GM19395 (cell line): ENCODE data around the gene IQGAP3.
"Not testable (repeated sequence)": the region's sequence is repeated elsewhere in the genome, so short reads cannot be mapped to it uniquely, and the experiment has no call there.

Experiments used
- ATAC-seq: cut with Tn5 transposase; IDR thresholded peaks from one replicate; pipeline ENCODE4 v1.9.1; 2021; ENCODE audit warnings: mild to moderate bottlenecking, moderate library complexity; ENCODE audit not compliant: unreplicated experiment

IQGAP3 gene

DNA sequence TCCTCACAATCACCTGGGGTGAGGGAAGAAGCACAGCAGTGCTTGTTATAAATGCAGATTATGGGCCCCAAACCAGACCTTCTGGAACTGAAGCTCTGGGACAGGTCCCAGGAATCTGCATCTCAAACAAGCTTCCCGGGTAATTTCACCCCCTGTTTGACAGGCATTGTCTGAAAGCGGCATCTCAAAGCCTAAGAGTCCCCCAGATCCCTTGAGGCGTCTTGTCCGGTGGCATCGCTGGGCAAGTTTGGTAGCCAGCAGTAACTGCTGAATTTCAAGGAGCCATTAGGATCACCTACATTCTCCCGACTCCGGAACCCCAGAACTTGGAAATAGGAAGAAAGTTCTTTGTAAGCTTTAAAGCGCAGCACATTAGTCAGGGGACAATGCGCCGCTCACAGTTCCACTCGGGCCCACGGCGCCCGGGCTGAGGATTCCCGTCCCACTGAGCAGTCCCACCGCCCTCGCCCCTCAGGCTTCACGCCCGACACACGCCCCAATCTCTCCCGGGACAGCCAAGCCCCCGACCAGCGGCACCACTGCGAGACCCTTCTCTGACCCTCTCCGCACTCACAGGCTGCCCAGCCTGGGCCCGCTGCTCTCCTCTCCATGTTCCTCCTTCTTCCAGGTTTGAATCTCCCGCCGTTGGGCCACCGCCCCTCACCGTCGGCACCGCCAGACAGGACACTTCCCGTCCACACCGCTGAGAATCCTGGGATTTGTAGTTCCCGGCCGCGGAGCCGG, at the start of gene IQGAP3:
TSS of gene IQGAP3 (minus strand) at position 647 of the 744 bp plus-strand sequence. CDS start at position 611, 36 bp downstream.
- peak; percentile 84 for ATAC-seq

DNA sequence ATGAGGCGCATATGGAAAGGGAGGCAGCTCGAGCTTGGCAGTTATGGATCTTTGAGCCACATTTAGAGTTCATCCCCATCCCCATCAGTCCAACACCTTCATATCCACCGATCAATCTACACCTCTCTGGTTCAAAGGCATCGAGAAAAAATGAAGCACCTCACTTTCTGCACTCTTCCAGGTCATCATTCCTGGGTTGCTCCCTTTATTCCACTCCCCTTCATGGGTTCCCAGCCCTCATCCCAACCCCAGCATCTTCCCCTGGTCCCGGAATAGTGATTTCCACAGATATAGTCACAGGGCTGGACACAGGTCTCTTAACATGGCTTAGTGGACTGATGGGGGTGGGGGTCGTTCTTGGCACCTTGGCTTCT, 47.2 kb upstream of the IQGAP3 start:
- no peak for ATAC-seq

DNA sequence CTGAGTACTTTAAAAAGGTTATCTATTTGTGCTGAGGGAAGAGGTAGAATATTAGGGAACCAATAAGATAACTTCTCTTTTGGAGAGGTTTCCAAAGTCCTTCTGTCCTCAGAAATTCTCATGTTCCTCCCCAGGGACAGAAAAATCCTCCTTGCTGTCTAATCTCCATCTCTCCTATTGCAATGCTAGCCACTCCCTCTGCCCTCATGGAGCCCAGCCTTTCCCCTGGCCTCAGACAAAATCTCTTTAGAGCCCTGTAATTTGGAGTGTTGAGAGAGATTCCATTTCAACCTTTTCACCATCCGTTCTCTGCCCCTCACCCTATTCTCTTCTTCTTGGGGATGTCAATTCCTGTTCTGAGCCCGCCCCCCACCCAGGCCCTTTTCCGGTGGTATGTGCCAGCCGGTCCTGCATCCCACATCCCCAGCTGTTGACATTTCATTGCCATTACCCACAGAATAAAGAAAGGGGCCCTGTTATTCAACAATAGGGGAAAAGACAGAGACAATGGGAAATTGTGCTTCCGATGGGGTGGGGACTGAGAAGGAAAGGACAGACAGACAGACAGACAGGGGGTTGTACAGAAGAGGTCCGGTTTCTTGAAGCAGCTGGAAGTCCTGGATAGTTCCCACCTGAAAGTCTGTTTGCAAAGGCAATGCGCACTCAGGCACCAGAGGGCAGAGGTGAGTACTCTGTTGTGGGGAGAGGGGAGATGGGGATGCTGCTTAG, 46.7 kb upstream of the IQGAP3 start, which contains the start of gene HAPLN2:
TSS of gene HAPLN2 (plus strand) at position 563 of the 729 bp plus-strand sequence. CDS start 4,076 bp downstream, outside the sequence.
- no peak for ATAC-seq

GRCh38 chr1:156616463-156616862, 44.1 kb upstream of the IQGAP3 start:
- ATAC-seq = no peak

- no peak for ATAC-seq
Measured at GRCh38 chr1:156615946-156616345, 43.6 kb upstream of the IQGAP3 start.

- ATAC-seq = no peak
Measured at GRCh38 chr1:156612666-156613065, 40.3 kb upstream of the IQGAP3 start.

GRCh38 chr1:156610072-156610471, 37.7 kb upstream of the IQGAP3 start:
- not testable (repeated sequence) for ATAC-seq

DNA sequence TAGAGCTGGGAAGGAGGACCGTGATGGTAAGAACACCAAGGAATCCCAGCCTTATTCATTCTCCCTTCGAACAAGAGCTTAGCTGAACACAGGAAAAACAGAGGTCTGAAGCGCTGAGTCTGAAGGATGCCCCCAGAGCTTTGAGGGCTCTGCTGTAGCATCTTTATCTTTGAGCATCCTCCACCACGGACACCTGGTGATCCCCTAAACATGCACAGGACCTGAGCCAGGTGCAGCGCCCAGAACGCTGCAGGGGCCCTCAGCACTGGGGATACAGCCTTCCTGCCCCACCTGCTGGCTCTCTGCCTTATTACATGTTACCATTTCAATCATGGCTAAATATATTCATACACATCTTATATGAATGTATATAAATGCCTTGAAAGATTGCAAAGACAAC, 36.6 kb upstream of the IQGAP3 start:
- no peak for ATAC-seq

DNA sequence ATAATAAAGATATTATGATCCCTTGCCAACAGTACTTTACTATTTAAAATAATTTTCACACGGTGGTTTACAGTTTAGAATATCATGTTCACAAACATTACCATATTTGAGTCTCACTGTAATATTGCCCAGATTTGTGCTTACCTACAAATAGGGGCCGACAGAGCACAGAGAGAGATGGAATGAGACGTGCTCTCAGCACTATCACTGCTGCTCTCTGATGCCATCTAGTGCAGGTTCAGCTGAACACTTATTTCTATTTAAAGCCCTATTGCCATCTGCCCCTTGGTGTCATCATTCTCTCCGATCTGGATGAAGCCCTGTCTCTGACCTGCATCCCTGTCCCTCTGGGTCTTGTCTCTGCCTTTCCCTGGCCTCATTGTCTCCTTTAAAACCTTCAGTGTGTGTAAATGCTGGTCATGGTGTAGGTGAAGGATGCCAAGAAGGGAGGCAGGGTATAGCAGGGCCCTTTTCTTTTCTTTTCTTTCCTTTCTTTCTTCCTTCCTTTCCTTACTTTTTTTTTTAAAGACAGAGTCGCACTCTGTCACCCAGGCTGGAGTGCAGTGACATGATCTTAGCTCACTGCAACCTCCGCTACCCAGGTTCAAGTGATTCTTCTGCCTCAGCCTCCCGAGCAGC, 35.8 kb upstream of the IQGAP3 start:
- no peak for ATAC-seq

GRCh38 chr1:156607344-156607743, 35.0 kb upstream of the IQGAP3 start:
- ATAC-seq = not testable (repeated sequence)

- ATAC-seq = no peak
Measured at GRCh38 chr1:156602557-156602993, 30.2 kb upstream of the IQGAP3 start.

DNA sequence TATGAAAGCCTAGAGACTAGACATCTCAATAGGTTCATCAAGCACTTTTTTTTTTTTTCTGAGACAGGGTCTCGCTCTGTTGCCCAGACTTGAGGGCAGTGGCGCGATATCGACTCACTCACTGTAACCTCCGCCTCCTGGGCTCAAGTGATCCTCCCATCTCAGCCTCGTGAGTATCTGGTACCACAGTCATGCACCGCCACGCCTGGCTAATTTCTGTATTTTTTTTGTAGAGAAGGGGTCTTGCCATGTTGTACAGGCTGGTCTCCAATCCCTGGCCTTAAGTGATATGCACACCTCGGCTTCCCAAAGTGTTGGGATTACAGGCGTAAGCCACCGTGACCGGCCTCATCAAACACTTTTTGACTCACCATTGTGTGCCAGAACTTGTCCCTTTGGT, 29.5 kb upstream of the IQGAP3 start:
- peak; percentile 21 for ATAC-seq

GRCh38 chr1:156601122-156601830, 28.9 kb upstream of the IQGAP3 start, which contains the start of gene GPATCH4:
Gene GPATCH4 (minus strand): TSS chr1:156601479.
- ATAC-seq = peak; percentile 66

DNA sequence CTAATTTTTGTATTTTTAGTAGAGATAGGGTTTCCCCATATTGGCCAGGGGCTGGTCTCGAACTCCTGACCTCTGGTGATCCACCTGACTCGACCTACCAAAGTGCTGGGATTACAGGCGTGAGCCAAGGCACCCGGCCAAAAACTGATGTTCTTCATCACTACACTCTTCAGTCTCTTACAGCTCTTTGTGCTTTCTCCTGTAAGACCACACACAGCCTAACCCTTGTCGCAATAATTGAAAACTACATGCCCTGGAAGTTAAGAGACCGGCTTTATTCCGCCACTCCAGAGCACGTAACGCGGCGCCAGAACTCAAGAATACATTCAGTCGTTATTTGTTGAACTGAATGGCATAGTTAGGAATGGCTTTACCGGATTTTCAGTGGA, 28.4 kb upstream of the IQGAP3 start:
- ATAC-seq = no peak

DNA sequence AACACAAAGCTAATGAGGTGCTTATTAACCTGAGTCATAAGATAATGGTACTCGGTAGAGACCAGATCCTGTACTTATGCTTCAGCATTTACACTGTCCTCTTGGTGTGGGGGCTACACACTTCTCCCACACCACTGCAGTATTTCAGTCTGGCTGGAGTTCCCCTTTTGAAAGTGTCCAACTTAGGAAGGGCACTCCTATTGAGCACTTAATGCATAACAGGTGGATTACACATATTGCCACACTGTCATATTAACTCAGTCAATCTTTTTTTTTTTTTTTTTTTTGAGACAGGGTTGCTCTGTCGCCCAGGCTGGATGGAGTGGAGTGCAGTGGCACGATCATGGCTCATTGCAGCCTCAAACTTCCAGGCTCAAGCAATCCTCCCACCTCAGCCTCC, 27.4 kb upstream of the IQGAP3 start:
- ATAC-seq = no peak

DNA sequence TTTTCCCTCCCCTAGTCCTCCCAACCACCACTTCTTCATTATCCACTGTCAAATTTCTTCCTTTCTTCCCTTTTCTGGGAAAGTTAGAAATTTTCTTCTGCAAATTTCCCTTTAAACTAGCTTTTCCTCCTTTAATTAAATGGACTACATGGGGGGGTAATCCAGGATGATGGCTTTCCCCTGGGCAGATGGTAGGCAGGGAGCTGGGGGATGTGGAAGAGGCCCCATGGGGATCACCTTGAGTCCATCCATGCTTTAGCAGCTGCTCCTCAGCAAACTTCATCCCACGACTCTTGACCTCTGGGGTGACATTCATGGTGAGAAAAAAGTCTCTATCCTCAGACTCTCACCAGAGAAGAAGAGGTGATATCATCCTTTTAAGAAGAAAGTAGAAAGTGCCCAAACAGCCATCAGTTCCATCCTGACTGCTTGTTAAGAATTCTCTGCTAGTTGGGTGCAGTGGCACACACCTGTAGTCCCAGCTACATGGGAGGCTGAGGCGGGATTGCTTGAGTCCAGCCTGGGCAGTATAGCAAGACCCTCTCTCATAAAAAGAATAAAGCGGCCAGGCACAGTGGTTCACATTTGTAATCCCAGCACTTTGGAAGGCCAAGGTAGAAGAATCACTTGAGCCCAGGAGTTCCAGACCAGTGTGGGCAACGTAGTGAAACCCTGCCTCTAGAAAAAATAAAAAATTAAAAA, 26.5 kb upstream of the IQGAP3 start:
- ATAC-seq = no peak

DNA sequence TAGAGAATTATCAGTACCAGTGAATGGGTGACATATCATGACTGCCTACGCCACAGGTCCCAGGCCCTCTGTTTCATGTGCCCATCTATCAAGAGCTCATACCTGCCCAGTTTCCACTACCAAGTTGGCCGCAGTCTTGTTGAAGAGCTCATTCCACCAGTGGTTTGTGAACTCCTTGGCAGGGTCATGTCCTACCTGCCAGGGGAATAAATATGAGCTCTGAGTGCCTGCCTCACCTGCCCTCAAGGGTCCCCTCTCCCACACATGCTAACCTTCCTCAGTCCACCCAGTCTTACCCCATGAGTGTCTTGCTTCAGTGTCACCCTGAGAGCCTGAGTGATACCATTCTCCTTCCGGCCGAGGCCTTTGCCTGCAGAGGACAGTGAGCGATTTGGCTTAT, 25.8 kb upstream of the IQGAP3 start:
- ATAC-seq = no peak

DNA sequence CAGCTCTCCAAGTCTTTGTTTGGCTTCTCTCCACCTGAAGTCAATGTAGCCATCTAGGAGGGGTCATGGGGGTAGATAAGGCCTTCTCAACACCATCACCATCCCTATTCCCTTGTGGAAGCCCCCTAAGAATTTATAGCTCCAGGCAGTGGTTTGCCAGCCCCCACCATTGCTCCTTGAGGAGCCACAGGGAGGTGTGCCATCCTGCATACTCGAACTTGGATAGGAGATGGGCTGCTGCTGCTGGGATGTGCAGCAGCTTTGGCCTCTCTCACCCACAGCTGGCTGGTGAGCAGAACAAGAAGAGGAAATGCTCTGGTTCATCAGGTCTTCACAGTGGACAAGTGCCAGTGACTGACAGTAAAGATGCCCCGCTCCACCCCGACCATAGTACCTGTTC, 24.1 kb upstream of the IQGAP3 start:
- ATAC-seq = no peak

GRCh38 chr1:156595016-156595415, 22.7 kb upstream of the IQGAP3 start:
- ATAC-seq = no peak

DNA sequence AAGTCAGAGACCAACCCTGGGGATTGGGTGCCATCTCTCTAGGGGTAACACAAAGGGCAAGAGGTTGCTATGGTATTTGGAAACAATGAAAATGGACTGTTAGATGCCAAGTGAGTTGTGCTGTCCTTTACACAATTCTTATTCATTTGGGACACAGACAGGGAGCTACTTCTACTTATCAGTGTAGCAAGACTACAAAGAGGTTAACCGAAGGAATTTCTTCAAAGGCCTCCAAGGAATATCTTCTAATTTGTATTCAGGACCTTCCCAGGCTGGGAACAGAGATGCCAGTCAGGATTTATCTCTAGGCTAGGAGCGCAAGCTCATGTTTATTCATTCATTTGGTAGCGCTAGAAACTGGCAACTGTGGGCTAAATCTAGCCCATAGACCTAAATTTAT, 21.8 kb upstream of the IQGAP3 start:
- ATAC-seq = no peak

DNA sequence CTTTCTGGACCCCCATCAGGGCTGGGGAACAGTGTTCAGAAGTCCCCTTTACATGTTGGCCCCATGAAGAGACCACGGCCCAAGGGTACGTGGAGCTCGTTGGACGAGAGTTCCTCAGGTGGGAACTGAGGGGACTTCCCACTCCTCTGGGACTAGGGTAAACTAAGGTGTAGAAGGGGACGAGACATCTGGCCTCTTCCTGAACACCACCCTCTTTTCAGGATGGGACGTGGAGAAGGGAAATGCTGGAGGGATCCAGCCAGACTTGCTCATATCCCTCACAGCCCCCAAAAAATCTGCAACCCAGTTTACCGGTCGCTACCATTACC, 21.3 kb upstream of the IQGAP3 start:
- ATAC-seq = no peak
